ENCODE measurements around the gene CRACDL.

The CRACDL gene

DNA sequence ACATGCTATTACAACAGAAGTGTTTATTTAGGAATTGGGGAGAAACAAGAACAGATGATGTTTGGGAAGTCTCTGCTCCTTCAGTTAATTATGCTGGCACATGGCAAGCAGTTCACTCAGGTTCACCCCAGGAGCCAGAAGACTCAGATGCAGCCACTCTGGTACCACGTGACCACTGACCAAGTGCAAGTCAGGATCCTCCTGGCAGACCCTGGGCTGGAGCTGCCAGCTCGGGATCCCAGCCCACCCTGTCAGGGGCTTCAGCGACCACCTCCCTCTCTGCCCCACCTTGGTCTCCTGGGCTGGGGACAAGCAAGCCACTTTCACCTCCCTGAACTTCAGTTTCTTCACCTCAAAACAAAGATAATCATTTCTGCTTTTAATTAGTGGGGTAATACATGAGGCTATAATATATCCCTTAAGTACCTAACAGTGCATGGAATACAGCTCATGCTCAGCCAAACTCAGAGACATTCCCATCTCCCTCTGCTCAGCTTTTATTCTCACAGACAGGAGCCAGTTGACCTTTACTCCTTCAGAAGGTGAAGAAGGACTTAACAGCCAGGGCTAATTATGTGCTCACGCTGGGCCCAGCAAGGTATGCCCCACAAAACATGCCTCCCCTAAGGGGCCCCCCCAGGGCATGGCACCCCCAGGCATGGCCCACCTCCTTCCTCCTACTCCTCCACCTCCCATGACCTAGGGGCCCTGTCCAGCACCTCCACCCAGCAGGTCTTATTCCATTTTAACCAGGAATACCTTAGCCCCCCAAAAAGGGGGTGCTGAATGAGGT, 11.8 kb downstream of the CRACDL start:
- no peak for DNase-seq (ENCODE audit: low read depth)

DNA sequence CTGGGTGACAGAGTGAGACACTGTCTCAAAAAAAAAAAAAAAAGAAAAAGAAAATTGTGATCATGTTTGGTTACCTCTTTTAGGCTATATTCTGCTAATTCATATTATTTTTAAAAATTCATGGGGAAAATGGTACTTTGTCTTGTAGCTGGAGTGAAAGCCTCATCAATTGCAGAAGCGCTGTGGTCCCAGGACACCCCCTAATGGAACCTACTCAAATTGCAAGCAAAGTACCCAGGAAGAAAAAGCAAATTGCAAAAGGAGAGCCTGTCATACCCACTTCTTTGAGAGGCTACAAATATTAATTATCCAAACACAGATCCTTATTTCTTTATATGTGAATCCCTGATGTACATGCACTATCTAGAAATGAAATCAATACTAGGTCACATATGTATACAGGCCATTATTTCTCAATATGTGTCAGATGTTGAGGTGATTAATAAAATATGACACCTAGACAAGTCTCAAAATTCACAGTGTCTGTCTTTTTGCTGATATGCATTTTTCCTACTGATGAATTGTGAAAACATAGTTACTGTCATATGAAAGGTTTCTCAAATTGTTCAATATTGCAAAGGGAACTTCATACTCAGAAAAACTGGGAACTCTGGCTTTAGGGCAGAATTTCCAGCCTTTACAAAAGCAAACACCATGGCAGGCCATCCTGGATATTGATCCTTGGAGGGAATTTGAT, 12.6 kb downstream of the CRACDL start:
- no peak for DNase-seq (ENCODE audit: low read depth)

GRCh38 chr2:98921062-98921461, 15.0 kb downstream of the CRACDL start:
- DNase-seq (ENCODE audit: low read depth): no peak

DNA sequence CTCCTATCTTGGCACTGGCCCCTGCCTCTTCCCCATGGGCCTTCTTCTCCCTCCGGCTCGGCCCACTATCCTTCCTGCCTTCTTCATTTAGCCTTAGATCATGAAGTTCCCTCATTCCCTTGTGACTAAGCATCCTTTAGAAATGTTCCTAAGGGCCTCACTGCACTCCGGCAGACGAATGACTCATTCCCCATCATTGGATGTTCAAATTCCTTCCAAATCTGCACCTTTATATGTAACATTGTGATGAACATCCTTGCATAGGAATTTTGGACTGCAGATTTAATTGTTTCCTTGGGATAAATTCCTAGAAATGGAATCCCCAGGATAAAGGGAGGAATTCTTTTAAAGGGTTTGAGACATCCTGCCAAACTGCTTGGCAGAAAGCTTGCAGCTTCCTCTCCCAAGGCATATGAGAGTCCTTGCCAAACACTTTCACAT, 19.0 kb downstream of the CRACDL start:
- peak; percentile 81 for DNase-seq (ENCODE audit: low read depth)

DNA sequence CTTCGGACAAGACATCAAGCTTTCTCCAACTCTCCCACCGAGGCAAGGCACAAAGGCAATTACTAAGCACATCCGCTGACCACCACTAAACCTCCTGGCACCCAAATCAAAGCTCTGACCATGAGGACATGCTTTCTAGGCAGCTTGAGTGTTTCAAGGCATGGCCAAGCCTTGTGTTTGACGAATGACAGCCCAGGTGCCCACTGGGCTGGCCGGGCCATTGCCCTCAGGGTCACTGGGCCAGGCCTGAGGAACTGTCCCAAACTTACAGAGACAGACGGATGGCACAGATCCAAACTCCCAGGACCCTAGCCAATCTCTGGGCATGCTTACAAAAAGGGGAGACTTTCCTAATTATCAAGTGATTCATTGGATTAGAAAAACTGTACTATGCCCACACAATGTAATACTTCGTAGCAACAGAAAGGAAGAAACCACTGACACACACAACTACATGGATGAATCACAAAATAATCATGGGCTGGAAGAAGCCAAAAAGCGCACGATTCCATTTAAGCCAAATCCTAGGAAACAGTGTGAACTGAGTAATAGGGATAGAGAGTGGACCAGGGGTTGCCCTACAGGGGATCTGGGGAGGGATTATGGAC, 20.2 kb downstream of the CRACDL start:
- peak; percentile 10 for DNase-seq (ENCODE audit: low read depth)

GRCh38 chr2:98914713-98915580, 21.1 kb downstream of the CRACDL start:
- DNase-seq (ENCODE audit: low read depth): no peak

DNA sequence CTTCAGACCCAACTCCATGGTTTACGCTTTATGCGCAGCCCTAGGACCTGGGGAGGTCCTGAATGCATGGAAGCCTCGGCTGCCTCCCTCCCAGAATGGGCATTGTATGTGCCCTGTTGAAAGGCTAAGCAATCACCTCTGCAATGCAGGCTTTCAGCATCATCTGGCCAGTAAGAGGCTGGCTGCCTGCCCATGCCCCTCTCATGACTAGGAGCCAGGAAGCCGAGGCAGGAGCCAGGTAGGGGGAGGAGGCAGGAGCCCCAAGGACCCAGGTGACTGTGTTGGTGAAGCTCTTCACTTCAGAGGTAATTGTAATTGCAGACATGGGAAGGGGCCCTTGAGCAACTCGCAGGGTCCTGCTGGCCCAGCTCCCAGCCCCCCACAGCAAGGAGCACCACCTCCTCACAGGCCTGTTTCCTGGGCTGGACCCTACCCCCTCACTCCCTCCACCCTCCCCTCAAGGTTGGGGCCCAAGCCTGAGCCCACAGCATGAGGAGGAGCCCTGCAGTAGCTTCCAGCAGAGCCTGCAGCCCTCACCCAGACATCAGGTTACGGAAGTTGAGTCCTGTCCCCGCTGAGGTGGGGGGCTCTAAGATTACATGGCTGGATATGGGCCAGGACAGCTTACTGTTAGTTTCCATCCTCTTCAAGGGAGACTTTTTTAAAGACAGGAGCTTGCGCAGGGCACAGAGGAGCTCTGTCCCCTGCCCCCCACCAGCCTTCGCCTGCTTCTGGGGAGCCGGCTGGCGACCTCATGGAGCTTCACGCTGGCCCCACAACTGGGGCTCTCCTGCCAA, 21.9 kb downstream of the CRACDL start:
- no peak for DNase-seq (ENCODE audit: low read depth)

- DNase-seq (ENCODE audit: low read depth): peak; percentile 6
Observed at GRCh38 chr2:98912957-98913915, 22.8 kb downstream of the CRACDL start.

DNA sequence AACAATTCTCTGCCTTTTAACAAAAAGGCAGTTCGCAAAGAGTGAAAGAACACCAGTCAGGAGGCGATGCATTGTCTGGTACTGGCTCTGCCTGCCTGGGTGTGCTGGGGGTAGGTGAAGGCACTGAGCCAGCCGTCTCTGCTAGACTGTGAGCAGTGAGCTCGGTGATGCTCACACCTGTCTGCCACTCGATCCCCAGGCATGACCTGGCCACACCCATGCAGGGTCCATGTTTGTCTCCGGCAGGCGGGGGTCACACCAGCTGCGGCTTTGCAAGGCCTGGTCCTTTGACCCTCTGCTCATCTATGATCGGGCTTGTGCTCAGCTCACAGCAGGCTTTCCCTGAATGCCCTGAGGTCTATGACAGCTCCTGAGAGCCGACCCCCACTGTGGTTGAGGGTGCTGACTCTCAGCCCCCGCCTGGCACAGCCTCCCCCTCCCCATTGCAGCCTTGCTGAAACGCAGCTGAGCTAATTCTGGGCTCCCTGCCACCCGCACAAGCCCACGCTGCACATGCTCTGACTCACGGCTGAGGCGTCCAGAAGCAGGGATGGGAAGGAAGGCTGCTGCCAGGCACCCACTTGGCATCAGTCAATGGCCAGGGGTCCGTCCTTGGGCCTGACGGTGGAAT, 23.7 kb downstream of the CRACDL start:
- DNase-seq (ENCODE audit: low read depth): peak; percentile 88

DNA sequence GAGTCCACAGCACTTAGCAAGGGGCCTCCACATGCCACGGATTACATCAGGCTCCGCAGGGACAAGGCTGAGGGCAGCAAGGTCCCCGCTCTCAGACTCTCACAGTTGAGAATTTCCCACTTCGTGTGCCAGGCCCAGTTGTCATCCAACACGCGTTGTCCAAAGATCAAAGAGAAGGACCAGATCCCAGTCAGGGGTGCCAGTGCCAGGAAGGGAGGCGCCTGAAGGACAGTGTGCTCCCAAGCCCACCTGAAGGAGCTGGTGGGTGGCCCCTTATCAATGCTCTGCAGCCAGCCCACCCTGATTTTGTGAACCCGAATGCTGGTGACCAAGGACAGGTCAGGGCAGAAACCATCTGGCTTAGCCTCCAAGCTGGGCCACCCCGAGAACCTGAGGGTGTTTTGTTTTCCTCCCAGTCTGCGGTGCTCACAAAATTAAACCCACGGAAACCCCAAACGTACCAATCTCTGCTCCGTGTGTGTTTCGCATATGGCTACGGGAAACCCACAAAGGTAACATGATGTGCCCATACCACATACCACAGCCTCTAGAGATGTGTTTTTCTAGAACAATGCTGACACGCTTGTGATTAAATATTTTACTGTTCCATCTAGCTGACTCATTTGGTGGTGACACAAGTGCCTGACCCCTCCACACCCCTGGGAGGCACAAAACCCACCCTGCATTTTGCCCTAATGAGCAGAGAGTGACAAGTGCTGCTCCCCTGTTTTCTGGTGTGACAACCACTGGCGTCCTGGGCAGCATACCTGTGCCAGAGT, 24.5 kb downstream of the CRACDL start:
- DNase-seq (ENCODE audit: low read depth): peak; percentile 35

DNA sequence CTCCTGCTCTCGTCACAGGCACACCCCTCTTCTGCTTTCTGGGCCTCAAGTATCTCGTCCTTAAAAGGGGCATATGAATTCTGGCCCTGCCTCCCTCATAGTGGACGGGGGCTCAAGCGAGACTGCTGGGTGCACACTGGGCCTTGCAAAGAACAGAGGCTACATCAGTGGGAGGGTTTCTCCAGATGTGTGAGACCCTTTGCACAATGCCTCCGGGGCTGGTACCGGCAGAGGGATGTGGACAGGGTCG, 25.0 kb downstream of the CRACDL start:
- no peak for DNase-seq (ENCODE audit: low read depth)

DNA sequence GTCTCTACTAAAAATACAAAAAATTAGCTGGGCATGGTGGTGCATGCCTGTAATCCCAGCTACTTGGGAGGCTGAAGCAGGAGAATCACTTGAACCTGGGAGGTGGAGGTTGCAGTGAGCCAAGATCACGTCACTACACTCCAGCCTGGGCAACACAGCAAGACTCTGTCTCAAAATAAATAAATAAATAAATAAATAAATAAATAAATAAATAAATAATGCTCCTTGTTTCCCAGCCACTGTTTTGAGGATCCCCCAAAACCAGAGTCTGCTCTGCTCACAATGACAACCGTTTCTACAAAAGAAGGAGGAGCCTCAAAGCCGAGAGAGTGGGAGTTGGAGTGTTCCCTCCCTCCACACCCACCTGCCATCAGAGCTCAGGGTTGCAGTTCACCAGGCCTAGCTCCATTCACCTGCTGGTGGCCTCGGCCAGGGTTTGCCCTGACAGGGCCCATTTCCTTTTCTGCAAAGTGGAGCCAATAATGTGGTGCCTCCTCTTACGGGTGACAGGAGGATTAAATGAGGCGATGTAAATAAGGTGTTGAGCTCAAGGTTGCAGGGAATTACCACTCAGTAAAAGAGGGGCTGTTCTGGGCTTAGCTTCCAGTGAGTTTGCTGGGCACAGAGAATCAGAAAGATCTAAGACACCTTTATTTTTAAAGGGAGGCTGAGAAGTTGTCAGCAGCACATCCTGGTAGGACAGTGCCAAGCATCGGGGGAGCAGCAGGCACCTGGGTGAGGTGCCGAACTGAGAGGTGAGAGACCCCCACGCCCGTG, 25.5 kb downstream of the CRACDL start:
- DNase-seq (ENCODE audit: low read depth): no peak

GRCh38 chr2:98909317-98910211, 26.5 kb downstream of the CRACDL start:
- DNase-seq (ENCODE audit: low read depth): peak; percentile 87

DNA sequence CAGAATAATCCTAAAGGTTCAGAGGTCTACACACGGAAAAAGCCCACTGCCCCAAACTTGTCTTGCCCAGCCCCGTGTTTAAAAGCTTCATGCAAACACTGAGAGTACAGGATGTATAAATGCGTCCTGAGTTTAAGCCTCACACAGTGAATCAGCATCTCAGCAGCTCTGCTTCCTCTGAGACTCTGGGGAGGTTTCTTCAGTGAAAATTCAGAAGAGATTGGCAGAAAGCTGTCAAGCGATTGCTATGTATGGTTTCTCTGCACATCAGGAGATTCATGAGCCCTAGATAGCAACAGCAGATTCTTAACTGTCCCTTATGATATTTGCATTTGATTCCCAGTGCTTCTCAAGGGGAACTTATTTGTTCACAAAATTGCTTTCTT, 27.1 kb downstream of the CRACDL start:
- DNase-seq (ENCODE audit: low read depth): peak; percentile 73

- DNase-seq (ENCODE audit: low read depth): no peak
Observed at GRCh38 chr2:98907966-98908905, 27.8 kb downstream of the CRACDL start.

DNA sequence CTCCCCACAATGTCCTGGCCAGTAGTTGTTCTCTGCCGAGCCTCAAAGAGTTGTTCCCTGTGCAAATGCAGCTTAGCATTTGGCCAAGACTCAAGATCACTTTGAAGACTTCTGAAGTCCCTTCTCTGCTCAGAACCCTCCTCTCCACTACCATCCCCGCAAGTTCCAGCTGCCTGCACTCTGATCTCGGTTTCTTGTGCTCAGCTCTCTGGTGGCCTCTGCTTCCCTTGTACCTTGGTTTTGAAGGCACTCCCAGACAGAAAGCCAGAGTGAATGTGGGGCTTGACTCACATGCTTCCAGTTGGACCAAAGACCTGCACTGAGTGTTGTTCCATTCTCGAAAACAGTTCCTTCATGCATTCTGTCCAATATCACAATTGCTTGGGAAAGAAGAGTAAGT, 28.6 kb downstream of the CRACDL start:
- no peak for DNase-seq (ENCODE audit: low read depth)
